MM.1S (cell line): Measurements from ENCODE around the gene CLDN6.

Source experiments
- DNase-seq: peaks from one replicate; pipeline ENCODE4 v3.0.0-alpha.2; 2015
- H2AFZ ChIP-seq: fragments of 300-600 bp; sonication (generic); 2 replicates; pipeline ENCODE4 v1.6.0; 2016; ENCODE audit warnings: antibody characterized with exemption, low read length
- H3F3A ChIP-seq: fragments of 300-600 bp; sonication (generic); 2 replicates; pipeline ENCODE4 v1.6.1; 2016; ENCODE audit warnings: mild to moderate bottlenecking, antibody characterized with exemption, low read length, moderate library complexity, mixed read lengths; ENCODE audit not compliant: insufficient read depth
- H3K27ac ChIP-seq: fragments of 300-600 bp; sonication (generic); 2 replicates; pipeline ENCODE4 v1.5.1; 2016; ENCODE audit warnings: mild to moderate bottlenecking, low read length
- H3K27me3 ChIP-seq: fragments of 300-600 bp; sonication (generic); replicated peaks from 2 replicates; pipeline ENCODE4 v1.6.0; 2016; ENCODE audit warnings: low read length; ENCODE audit not compliant: insufficient read depth
- H3K36me3 ChIP-seq: fragments of 300-600 bp; sonication (generic); replicated peaks from 2 replicates; pipeline ENCODE4 v1.6.1; 2016; ENCODE audit warnings: mild to moderate bottlenecking, low read length, mixed read lengths; ENCODE audit not compliant: insufficient read depth
- H3K4me1 ChIP-seq: fragments of 300-600 bp; sonication (generic); 2 replicates; pipeline ENCODE4 v1.6.1; 2016; ENCODE audit warnings: low read length, mixed read lengths
- H3K4me2 ChIP-seq: fragments of 300-600 bp; sonication (generic); 2 replicates; pipeline ENCODE4 v1.6.0; 2016; ENCODE audit warnings: low read depth, low read length
- H3K4me3 ChIP-seq: fragments of 300-600 bp; sonication (generic); 2 replicates; pipeline ENCODE4 v1.5.1; 2016; ENCODE audit warnings: low read length, mixed read lengths
- H3K79me2 ChIP-seq: fragments of 300-600 bp; sonication (generic); 2 replicates; pipeline ENCODE4 v1.6.1; 2016; ENCODE audit warnings: mixed run types, low read length, mixed read lengths
- H3K9ac ChIP-seq: fragments of 300-600 bp; sonication (generic); 2 replicates; pipeline ENCODE4 v1.6.1; 2016; ENCODE audit warnings: low read length, mixed read lengths
- H3K9me2 ChIP-seq: fragments of 300-600 bp; sonication (generic); replicated peaks from 2 replicates; pipeline ENCODE4 v1.6.1; 2016; ENCODE audit warnings: mild to moderate bottlenecking, low read length, mixed read lengths; ENCODE audit not compliant: insufficient read depth
- H3K9me3 ChIP-seq: fragments of 300-600 bp; sonication (generic); replicated peaks from 2 replicates; pipeline ENCODE4 v1.6.1; 2016; ENCODE audit warnings: mild to moderate bottlenecking, low read length, mixed read lengths; ENCODE audit not compliant: insufficient read depth
- H4K20me1 ChIP-seq: fragments of 300-600 bp; sonication (generic); 2 replicates; pipeline ENCODE4 v1.6.1; 2016; ENCODE audit warnings: mild to moderate bottlenecking, low read length, moderate library complexity, mixed read lengths; ENCODE audit not compliant: insufficient read depth
- CTCF ChIP-seq: fragments of 300-600 bp; sonication (generic); IDR thresholded peaks from 2 replicates; pipeline ENCODE4 v1.5.1; 2016; ENCODE audit warnings: antibody characterized with exemption, low read length, mixed read lengths
- EZH2 ChIP-seq: fragments of 300-600 bp; sonication (generic); optimal IDR thresholded peaks from 2 replicates; pipeline ENCODE3; 2017; ENCODE audit warnings: low read depth, mild to moderate bottlenecking, antibody characterized with exemption, low read length, mixed read lengths
- EZH2phosphoT487 ChIP-seq: fragments of 300-600 bp; sonication (generic); IDR thresholded peaks from 2 replicates; pipeline ENCODE4 v1.6.1; 2018; ENCODE audit warnings: antibody characterized with exemption, low read length

CLDN6 gene

GRCh38 chr16:3030222-3031212 is 12.5 kb upstream of the CLDN6 start:
- Histone ChIP-seq H3K9me3 (no peaks in the 10 kb centered on the region), H3K9ac (no peak overlapping the region), H3K27me3 (peaks cover 74% of the 10 kb centered on the region), H4K20me1 (no peaks in the 10 kb centered on the region), H2AFZ (no peak overlapping the region), H3K4me2 (no peak overlapping the region), H3K36me3 (no peaks in the 10 kb centered on the region), H3K4me3 (no peak overlapping the region), H3K79me2 (no peaks in the 10 kb centered on the region), H3K4me1 (peaks cover 4% of the 10 kb centered on the region), H3F3A (0 out of 2 replicates have a peak, but pooled peaks cover 6% of the 10 kb centered on the region), H3K9me2 (no peaks in the 10 kb centered on the region), H3K27ac (no peak overlapping the region)
- no peak for TF ChIP-seq EZH2phosphoT487
- no peak for TF ChIP-seq EZH2
- TF ChIP-seq CTCF: no peak
- no peak for DNase-seq

GRCh38 chr16:3029491-3030221 is 11.7 kb upstream of the CLDN6 start:
- Histone ChIP-seq H3K36me3 (no peaks in the 10 kb centered on the region), H4K20me1 (no peaks in the 10 kb centered on the region), H3K9me3 (no peaks in the 10 kb centered on the region), H3K4me2 (no peak overlapping the region), H3K4me3 (no peak overlapping the region), H3K27ac (no peak overlapping the region), H3K79me2 (no peaks in the 10 kb centered on the region), H3F3A (0 out of 2 replicates have a peak, but pooled peaks cover 6% of the 10 kb centered on the region), H3K9me2 (no peaks in the 10 kb centered on the region), H3K27me3 (peaks cover 67% of the 10 kb centered on the region), H3K9ac (no peak overlapping the region), H3K4me1 (peaks cover 4% of the 10 kb centered on the region), H2AFZ (no peak overlapping the region)
- no peak for TF ChIP-seq EZH2phosphoT487
- no peak for TF ChIP-seq EZH2
- no peak for TF ChIP-seq CTCF
- DNase-seq: no peak

GRCh38 chr16:3028716-3029319 is 10.8 kb upstream of the CLDN6 start:
- Histone ChIP-seq H3K36me3 (no peaks in the 10 kb centered on the region), H4K20me1 (no peaks in the 10 kb centered on the region), H3K4me1 (peaks cover 4% of the 10 kb centered on the region), H3F3A (0 out of 2 replicates have a peak, but pooled peaks cover 6% of the 10 kb centered on the region), H3K79me2 (no peaks in the 10 kb centered on the region), H3K4me3 (no peak overlapping the region), H3K27me3 (peaks cover 58% of the 10 kb centered on the region), H3K9me3 (no peaks in the 10 kb centered on the region), H3K9me2 (no peaks in the 10 kb centered on the region), H3K9ac (no peak overlapping the region), H2AFZ (no peak overlapping the region), H3K27ac (no peak overlapping the region), H3K4me2 (no peak overlapping the region)
- TF ChIP-seq EZH2 (no peak), CTCF (no peak), EZH2phosphoT487 (no peak)
- no peak for DNase-seq
